ENCODE measurements around the gene GNAT1. TPM values are rescaled to one million over a fixed set of nuclear protein-coding genes. Genes with fewer than 3 reads are reported as not detected.

GNAT1 gene
- polyA plus RNA-seq, 1 experiment = not detected

DNA sequence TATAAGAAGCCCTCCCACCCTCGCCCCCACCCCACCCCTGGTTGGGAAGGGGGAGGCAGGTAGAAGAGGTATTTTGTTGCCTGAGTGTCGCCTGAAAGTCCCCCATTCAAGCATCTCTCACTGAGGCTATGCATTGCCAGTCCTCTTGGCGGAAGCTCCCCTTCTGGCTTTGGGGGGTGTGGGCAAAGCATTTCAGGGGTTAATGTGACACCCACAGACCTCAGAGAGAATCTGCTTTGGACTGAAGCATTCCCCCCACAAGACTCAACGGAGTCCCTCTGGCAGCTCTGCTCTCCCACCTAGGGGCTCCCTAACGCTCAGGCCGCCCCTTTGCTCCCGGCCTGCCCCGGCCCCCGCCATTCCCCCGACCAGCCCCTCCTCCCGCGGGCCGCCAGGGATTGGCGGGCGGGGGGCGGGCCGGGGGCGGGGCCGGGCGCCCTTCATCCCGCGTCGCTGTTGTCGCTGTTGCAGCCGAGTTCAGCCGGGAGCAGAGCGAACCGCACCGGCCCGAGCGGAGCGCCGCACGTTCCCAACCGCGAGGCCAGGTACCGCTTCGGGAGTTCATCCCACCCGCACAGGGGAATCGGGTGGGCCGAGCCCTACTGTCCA lies 13.5 kb downstream of the GNAT1 start, which contains the start of gene SLC38A3:
Gene SLC38A3, plus strand, starts transcription at position 468 of the 609 bp plus-strand sequence. CDS start 8,929 bp downstream, outside the sequence.
- Histone ChIP-seq H3K4me3 (ENCODE audit: low read depth, low read length) (peak within 1 kb of the TSS; percentile 46), H3K9me3 (ENCODE audit: control insufficient read depth, insufficient read depth, low read length) (no peaks in the 10 kb centered on the region), H3K27ac (ENCODE audit: low read depth, low read length) (no peak within 1 kb of the TSS), H3K27me3 (ENCODE audit: control insufficient read depth, insufficient read depth, low read length) (peaks cover 56% of the 10 kb centered on the region)
- TF ChIP-seq, protein P1, sequence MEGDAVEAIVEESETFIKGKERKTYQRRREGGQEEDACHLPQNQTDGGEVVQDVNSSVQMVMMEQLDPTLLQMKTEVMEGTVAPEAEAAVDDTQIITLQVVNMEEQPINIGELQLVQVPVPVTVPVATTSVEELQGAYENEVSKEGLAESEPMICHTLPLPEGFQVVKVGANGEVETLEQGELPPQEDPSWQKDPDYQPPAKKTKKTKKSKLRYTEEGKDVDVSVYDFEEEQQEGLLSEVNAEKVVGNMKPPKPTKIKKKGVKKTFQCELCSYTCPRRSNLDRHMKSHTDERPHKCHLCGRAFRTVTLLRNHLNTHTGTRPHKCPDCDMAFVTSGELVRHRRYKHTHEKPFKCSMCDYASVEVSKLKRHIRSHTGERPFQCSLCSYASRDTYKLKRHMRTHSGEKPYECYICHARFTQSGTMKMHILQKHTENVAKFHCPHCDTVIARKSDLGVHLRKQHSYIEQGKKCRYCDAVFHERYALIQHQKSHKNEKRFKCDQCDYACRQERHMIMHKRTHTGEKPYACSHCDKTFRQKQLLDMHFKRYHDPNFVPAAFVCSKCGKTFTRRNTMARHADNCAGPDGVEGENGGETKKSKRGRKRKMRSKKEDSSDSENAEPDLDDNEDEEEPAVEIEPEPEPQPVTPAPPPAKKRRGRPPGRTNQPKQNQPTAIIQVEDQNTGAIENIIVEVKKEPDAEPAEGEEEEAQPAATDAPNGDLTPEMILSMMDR (IDR thresholded peaks at IDR 0.05; ENCODE audit: low read depth, low read length) = no peak
- CTCF ChIA-PET = interaction anchor here (1.0 to 4.2 kb wide), 4 partner anchors 12 to 66 kb away, joined by 3 to 42 read pairs (median 13); partner anchors contain the start of gene GNAT1
- no peak for DNase-seq (ENCODE audit: low read depth, low spot score)
- POLR2A ChIA-PET = no interaction called here

DNA sequence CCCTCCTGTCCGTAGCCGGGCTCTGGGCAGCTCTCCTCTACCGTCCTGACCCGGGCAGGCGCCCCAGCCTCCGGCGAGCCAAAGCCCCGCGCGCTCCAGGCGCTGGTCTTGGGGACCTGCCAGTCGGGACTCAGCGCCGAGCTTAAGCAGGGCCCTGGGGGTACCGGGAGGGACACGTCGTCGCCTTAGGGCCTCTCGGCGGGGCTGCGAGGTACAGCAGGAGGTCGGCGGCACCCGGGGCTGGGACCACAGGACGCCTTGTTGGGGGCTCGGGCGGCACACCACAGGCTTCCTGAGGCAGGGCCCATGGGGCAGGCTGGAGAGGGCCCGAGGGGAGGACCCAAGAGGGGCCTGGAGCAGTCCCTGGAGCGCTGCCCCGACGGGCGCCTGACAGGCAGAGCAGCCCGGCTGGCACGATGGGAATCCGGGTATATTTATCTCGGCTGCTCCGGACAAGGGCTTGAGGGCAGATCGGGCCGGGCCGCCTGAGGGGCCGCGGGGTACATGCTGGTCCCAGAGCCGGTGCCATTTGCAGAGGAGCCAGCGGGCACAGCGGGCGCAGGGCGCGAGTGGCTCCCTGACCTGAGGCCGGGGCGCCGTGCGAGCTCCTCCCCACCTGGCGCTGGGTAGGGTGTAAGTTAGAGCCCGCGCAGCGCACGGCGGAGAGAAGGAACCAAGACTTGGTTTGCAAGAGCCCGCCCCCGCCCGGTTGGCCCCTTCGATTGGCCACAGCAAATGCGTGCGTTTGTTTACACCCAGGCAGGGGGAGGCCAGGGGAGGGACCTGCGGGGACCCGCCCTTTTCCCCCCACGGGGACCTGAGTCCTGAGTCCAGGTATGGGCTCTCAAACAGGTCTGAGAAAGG lies 14.2 kb downstream of the GNAT1 start:
- Histone ChIP-seq H3K9me3 (ENCODE audit: control insufficient read depth, insufficient read depth, low read length) (no peaks in the 10 kb centered on the region), H3K4me3 (ENCODE audit: low read depth, low read length) (peak overlapping the region; percentile 46), H3K27ac (ENCODE audit: low read depth, low read length) (no peak overlapping the region), H3K27me3 (ENCODE audit: control insufficient read depth, insufficient read depth, low read length) (peaks cover 55% of the 10 kb centered on the region)
- ChIA-PET CTCF (interaction anchor here (1.0 to 4.2 kb wide), 4 partner anchors 13 to 65 kb away, joined by 3 to 42 read pairs (median 13); partner anchors contain the start of gene GNAT1), POLR2A (interaction anchor here (0.6 kb wide), 1 partner anchor 180 kb away, joined by 3 read pairs; no protein-coding TSS in a partner anchor)
- DNase-seq (ENCODE audit: low read depth, low spot score) = no peak
- TF ChIP-seq, protein P1 (IDR thresholded peaks at IDR 0.05; ENCODE audit: low read depth, low read length) = no peak

DNA sequence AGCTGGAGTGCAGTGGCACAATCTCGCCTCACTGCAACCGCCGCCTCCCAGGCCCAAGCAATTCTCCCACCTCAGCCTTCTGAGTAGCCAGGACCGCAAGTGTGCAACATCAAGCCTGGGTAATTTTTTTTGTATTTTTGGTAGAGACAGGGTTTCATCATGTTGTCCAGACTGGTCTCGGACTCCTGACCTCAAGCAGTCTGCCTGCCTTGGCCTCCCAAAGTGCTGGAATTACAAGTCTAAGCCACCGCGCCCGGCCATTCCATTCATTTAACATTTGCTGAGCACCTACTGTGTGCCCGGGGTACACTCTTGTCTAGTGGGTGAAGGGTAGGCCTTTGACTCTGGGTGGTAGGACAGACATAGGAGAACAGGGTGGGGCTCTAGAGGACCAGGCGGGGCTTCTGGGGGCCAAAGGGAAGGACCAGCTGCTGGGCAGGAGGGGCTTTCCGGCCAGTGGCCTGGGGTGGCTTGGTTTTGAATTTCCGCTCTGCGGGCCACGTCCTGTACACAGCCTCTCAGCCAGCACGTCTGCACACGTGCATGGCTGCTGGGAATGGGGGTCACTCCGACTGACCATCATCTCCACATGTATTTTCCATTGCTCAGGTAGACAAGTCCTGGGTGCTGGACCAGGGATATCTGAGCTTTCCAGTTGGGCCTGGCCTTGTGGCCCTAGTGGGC lies 16.1 kb downstream of the GNAT1 start:
- POLR2A ChIA-PET = no interaction called here

DNA sequence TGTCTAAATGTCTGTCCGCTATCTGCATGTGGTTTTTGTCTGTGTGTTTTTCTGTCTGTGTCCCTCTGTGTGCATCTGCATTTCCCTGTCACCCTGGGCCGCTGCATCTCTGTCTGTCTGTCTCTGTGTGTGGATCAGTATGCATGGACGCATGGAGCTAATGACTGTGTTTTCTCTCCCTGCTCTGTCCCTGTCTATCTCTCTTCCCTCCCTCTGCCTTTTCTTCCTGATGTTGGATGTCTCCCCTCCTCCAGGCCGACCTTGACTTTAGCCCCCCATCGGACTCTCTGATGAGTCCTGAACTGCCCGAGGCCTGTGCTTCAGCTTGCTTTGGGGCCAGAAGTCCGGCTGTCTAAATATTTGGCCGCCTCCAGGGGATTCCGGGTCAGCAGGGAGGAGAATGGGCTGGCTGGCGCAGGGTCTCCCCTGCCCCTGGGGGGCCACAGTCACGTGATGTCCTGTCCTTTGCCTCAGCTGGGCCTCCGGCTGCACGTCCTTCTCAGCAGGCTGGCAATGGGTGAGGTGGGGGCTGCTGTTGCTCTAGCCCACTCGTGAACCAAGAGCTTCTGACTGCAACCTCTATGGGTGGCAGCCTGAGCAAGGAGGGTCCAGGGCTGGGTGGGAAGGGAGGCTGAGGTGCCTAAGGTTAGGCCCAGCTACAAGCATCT lies 17.4 kb downstream of the GNAT1 start:
- Histone ChIP-seq H3K27ac (ENCODE audit: low read depth, low read length) (no peak overlapping the region), H3K27me3 (ENCODE audit: control insufficient read depth, insufficient read depth, low read length) (peaks cover 35% of the 10 kb centered on the region), H3K4me3 (ENCODE audit: low read depth, low read length) (no peak overlapping the region), H3K9me3 (ENCODE audit: control insufficient read depth, insufficient read depth, low read length) (no peaks in the 10 kb centered on the region)
- CTCF ChIA-PET = interaction anchor here (0.7 to 6.8 kb wide), 5 partner anchors 10 to 225 kb away, joined by 3 to 46 read pairs (median 5); no protein-coding TSS in a partner anchor
- POLR2A ChIA-PET = interaction anchor here (0.8 kb wide), 1 partner anchor 51 kb away, joined by 3 read pairs; no protein-coding TSS in a partner anchor
- TF ChIP-seq, protein P1 (IDR thresholded peaks at IDR 0.05; ENCODE audit: low read depth, low read length) = no peak
- DNase-seq (ENCODE audit: low read depth, low spot score) = no peak

More for the DNA sequence above, 16.1 kb downstream of the GNAT1 start:
- CTCF ChIA-PET = interaction anchor here (0.6 to 6.8 kb wide), 2 partner anchors 12 to 21 kb away, joined by 5 to 46 read pairs; no protein-coding TSS in a partner anchor
- no peak overlapping the region for H3K27ac ChIP-seq (ENCODE audit: low read depth, low read length)
- no peak for DNase-seq (ENCODE audit: low read depth, low spot score)
- peaks cover 47% of the 10 kb centered on the region for H3K27me3 ChIP-seq (ENCODE audit: control insufficient read depth, insufficient read depth, low read length)
- no peaks in the 10 kb centered on the region for H3K9me3 ChIP-seq (ENCODE audit: control insufficient read depth, insufficient read depth, low read length)
- TF ChIP-seq, protein P1 (IDR thresholded peaks at IDR 0.05; ENCODE audit: low read depth, low read length) = no peak
- no peak overlapping the region for H3K4me3 ChIP-seq (ENCODE audit: low read depth, low read length)
